ENCODE measurements around the gene D2HGDH. TPM values are rescaled to one million over a fixed set of nuclear protein-coding genes. Genes with fewer than 3 reads are reported as not detected.

Gene D2HGDH
- total RNA-seq, 3 donors from 2014 or later (not counting 1 experiment from before 2014, with no cell fraction given) = 28.9 to 45.5 (median 43.4) TPM

DNA sequence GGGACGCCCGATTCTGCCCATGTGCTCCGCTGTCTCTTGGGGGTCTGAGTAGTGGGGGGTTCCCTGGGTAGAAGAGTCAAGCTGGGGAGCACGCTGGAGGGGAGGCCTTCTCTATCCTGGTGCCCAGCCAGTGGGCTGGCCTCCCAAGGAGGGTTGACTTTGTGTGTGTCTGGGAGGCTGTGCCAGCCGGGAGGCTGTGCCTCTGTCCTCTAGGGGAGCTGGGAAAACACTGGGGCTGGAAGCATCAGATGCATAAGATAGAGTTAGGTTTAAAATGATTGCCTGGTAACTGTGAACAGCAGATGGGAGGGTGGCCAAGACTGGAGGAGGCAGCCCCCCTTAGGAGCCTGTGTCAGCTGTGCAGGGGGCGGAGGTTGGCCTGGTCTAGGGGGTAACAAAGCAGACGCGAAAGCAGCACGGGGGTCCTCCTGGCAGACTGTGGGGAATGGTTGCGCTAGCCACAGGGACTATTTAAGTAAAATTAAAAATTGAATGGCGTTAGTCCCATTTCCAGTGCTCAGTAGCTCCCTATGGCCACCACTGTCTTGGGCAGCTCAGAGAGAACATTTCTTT is 31.3 kb upstream of the D2HGDH start:
- Mint-ChIP-seq H3K27ac (peak overlapping the region; percentile 80 to 84), H3K9me3 (no peaks in the 10 kb centered on the region), H3K36me3 (no peaks in the 10 kb centered on the region), H3K4me1 (peaks cover 7 to 13% of the 10 kb centered on the region in 2 donors), H3K27me3 (ENCODE audit: low read depth in 2 of 2) (no peaks in the 10 kb centered on the region), H3K4me3 (peak overlapping the region; percentile 86)
- TF ChIP-seq, protein P1, sequence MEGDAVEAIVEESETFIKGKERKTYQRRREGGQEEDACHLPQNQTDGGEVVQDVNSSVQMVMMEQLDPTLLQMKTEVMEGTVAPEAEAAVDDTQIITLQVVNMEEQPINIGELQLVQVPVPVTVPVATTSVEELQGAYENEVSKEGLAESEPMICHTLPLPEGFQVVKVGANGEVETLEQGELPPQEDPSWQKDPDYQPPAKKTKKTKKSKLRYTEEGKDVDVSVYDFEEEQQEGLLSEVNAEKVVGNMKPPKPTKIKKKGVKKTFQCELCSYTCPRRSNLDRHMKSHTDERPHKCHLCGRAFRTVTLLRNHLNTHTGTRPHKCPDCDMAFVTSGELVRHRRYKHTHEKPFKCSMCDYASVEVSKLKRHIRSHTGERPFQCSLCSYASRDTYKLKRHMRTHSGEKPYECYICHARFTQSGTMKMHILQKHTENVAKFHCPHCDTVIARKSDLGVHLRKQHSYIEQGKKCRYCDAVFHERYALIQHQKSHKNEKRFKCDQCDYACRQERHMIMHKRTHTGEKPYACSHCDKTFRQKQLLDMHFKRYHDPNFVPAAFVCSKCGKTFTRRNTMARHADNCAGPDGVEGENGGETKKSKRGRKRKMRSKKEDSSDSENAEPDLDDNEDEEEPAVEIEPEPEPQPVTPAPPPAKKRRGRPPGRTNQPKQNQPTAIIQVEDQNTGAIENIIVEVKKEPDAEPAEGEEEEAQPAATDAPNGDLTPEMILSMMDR (IDR thresholded peaks at IDR 0.05) = no peak
- Histone ChIP-seq H3K4me3 (ENCODE audit: low read length) (peak overlapping the region; percentile 59), H3K27ac (ENCODE audit: low read length) (peak overlapping the region; percentile 76), H3K36me3 (ENCODE audit: control insufficient read depth, insufficient read depth, low read length) (peaks cover 10% of the 10 kb centered on the region), H3K27me3 (ENCODE audit: control insufficient read depth, insufficient read depth, low read length) (no peaks in the 10 kb centered on the region), H3K4me1 (ENCODE audit: control insufficient read depth, insufficient read depth, low read length) (peaks cover 15% of the 10 kb centered on the region), H3K9me3 (ENCODE audit: control insufficient read depth, insufficient read depth, low read length) (no peaks in the 10 kb centered on the region)
- ATAC-seq (no peak), DNase-seq (no peak)
- whole genome bisulfite sequencing (ENCODE audit: insufficient coverage) = 67% methylated on average over 11 of the region's 11 CpGs
- intact Hi-C loops (cut with micrococcal nuclease) = loop anchor here (2.0 kb wide), 1 partner anchor 178 kb away; no protein-coding TSS in a partner anchor

DNA sequence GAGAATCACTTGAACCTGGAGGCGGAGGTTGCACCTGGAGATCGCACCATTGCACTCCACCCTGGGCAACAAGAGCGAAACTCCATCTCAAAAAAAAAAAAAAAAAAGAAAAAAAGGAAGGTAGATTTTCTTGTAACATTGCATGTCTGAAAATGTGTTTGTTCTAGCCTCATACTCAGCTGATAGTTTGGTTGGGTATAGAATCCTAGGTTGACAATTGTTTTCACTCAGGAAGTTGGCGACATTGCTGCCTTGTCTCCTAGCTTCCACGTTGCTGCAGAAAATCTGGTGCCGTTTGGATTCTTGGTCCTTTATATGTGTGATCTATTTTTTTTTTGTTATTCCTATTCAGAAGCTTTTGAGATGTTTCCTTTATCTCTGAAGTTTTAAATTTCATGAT is 27.9 kb upstream of the D2HGDH start:
- no peak overlapping the region for H3K27ac Mint-ChIP-seq

GRCh38 chr2:241708879-241709278 is 25.6 kb upstream of the D2HGDH start:
- TF ChIP-seq, protein P1 (IDR thresholded peaks at IDR 0.05) = no peak
- no peaks in the 10 kb centered on the region for H3K9me3 Mint-ChIP-seq
- Histone ChIP-seq H3K4me1 (ENCODE audit: control insufficient read depth, insufficient read depth, low read length) (no peaks in the 10 kb centered on the region), H3K36me3 (ENCODE audit: control insufficient read depth, insufficient read depth, low read length) (peaks cover 35% of the 10 kb centered on the region), H3K9me3 (ENCODE audit: control insufficient read depth, insufficient read depth, low read length) (no peaks in the 10 kb centered on the region), H3K27ac (ENCODE audit: low read length) (no peak overlapping the region), H3K27me3 (ENCODE audit: control insufficient read depth, insufficient read depth, low read length) (no peaks in the 10 kb centered on the region), H3K4me3 (ENCODE audit: low read length) (no peak overlapping the region)
- DNase-seq (no peak), ATAC-seq (no peak)
- no peaks in the 10 kb centered on the region for H3K27me3 Mint-ChIP-seq (ENCODE audit: low read depth in 2 of 2)
- intact Hi-C loops (cut with micrococcal nuclease) = no loop called here
- no peaks in the 10 kb centered on the region for H3K4me1 Mint-ChIP-seq
- H3K27ac Mint-ChIP-seq = no peak overlapping the region
- WGBS (ENCODE audit: insufficient coverage) = 93% methylated on average over 10 of the region's 10 CpGs
- H3K36me3 Mint-ChIP-seq = peaks cover 8% of the 10 kb centered on the region
- H3K4me3 Mint-ChIP-seq = no peak overlapping the region

More for the DNA sequence above, 27.9 kb upstream of the D2HGDH start:
- H3K36me3 ChIP-seq (ENCODE audit: control insufficient read depth, insufficient read depth, low read length) = peaks cover 23% of the 10 kb centered on the region
- Mint-ChIP-seq H3K4me1 (peaks cover 7 to 8% of the 10 kb centered on the region in 2 donors), H3K27me3 (ENCODE audit: low read depth in 2 of 2) (no peaks in the 10 kb centered on the region), H3K36me3 (peaks cover 7% of the 10 kb centered on the region), H3K4me3 (no peak overlapping the region), H3K9me3 (no peaks in the 10 kb centered on the region)
- no peaks in the 10 kb centered on the region for H3K27me3 ChIP-seq (ENCODE audit: control insufficient read depth, insufficient read depth, low read length)
- intact Hi-C loops (cut with micrococcal nuclease) = no loop called here
- no peak for DNase-seq
- peaks cover 8% of the 10 kb centered on the region for H3K4me1 ChIP-seq (ENCODE audit: control insufficient read depth, insufficient read depth, low read length)
- TF ChIP-seq, protein P1 (IDR thresholded peaks at IDR 0.05) = no peak
- H3K9me3 ChIP-seq (ENCODE audit: control insufficient read depth, insufficient read depth, low read length) = no peaks in the 10 kb centered on the region
- WGBS (ENCODE audit: insufficient coverage) = 97% methylated on average over 6 of the region's 6 CpGs
- no peak overlapping the region for H3K4me3 ChIP-seq (ENCODE audit: low read length)
- no peak for ATAC-seq
- H3K27ac ChIP-seq (ENCODE audit: low read length) = no peak overlapping the region

DNA sequence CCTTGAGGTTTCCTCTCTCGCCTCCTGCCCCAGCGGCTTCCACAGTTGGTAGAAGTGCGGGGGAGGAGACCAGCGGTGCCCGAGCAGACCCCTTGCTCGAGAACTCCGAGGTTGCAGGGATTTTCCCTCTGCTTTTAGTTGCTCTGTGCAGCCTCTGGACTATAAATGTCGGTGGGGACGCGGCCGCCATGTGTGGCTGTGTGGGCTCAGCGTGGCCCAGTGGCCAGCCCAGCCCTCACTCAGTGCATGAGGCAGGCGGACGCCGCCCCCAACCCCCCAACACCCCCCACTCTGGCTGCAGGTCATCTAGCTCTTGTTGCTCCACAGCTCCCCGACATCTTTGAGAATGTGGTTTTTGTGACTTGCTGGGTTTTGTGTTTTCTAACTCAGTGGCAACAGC is 15.3 kb upstream of the D2HGDH start:
- Mint-ChIP-seq H3K27me3 (ENCODE audit: low read depth in 2 of 2) (no peaks in the 10 kb centered on the region), H3K4me1 (no peaks in the 10 kb centered on the region), H3K4me3 (no peak overlapping the region), H3K9me3 (no peaks in the 10 kb centered on the region), H3K27ac (no peak overlapping the region), H3K36me3 (peaks cover 7% of the 10 kb centered on the region)
- peaks cover 21% of the 10 kb centered on the region for H3K36me3 ChIP-seq (ENCODE audit: control insufficient read depth, insufficient read depth, low read length)
- DNase-seq (no peak), ATAC-seq (no peak)
- TF ChIP-seq, protein P1 (IDR thresholded peaks at IDR 0.05) = no peak
- no peaks in the 10 kb centered on the region for H3K4me1 ChIP-seq (ENCODE audit: control insufficient read depth, insufficient read depth, low read length)
- H3K9me3 ChIP-seq (ENCODE audit: control insufficient read depth, insufficient read depth, low read length) = peaks cover 7% of the 10 kb centered on the region
- no peaks in the 10 kb centered on the region for H3K27me3 ChIP-seq (ENCODE audit: control insufficient read depth, insufficient read depth, low read length)
- intact Hi-C loops (cut with micrococcal nuclease) = no loop called here
- H3K4me3 ChIP-seq (ENCODE audit: low read length) = no peak overlapping the region
- 92% methylated on average over 15 of the region's 16 CpGs for WGBS (ENCODE audit: insufficient coverage)
- H3K27ac ChIP-seq (ENCODE audit: low read length) = no peak overlapping the region

Measured in natural killer cell (primary cell).